EL (cell line): Measurements from ENCODE around the gene GALNT10.

Experiments
- DNase-seq: peaks from one replicate; pipeline ENCODE4 v3.0.0-alpha.2; 2016

GALNT10 gene

DNA sequence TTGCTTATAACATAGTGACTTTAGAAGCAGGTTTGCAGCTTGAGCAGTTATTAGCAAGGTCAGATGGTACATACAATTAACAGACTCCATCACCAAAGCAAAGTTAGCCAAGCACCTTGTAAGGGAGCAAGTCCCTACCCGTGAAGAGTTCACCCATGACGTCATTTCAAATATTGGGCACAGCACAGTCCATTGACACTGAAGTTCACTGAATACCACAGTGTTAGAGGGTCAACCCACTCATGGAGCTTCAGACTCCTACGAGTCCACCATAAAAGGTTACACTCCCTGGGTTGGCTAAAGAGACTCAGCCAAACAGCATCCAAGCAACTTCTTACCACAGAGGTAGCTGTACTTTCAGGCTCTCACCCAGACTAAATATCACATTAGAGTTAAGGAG, 77.5 kb downstream of the GALNT10 start:
- DNase-seq = no peak

DNA sequence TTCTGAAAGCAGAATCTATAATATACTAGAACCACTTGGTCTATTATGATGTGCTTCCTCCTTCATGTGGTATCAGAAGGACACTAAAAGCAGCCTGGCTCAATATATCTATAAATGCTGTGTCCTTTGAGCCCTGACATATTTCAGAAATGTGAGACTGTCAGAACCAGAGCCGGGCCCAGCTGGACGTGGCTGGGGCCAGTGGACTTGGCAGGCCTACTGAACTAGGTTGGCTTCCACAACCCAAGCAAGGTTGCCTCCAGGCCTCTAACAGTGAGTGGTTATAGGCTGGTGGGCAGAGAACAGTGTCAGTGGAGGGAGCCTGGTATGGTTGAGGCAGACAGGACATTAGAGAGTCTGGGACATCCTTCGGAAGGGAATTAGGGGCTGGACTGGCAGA, 78.9 kb downstream of the GALNT10 start:
- no peak for DNase-seq

DNA sequence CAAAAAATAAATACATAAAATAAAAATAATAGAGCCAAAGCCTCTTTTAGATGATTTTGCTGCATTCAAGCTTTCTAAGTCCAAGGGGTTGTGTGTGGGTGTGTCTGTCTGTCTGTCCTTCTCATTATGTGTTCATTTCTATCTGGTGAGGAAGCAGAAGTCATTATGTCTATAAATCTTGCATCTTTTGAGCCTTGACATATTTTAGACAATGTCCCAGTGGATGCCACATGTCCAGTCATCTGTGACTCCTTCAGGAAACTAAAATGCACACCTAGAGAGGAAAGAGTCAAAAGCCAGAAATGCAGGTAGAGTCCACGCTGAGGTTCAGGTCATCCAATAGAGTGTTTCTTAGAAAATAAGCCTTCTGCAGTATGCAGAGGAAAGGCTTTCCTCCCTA, 80.9 kb downstream of the GALNT10 start:
- DNase-seq = no peak

DNA sequence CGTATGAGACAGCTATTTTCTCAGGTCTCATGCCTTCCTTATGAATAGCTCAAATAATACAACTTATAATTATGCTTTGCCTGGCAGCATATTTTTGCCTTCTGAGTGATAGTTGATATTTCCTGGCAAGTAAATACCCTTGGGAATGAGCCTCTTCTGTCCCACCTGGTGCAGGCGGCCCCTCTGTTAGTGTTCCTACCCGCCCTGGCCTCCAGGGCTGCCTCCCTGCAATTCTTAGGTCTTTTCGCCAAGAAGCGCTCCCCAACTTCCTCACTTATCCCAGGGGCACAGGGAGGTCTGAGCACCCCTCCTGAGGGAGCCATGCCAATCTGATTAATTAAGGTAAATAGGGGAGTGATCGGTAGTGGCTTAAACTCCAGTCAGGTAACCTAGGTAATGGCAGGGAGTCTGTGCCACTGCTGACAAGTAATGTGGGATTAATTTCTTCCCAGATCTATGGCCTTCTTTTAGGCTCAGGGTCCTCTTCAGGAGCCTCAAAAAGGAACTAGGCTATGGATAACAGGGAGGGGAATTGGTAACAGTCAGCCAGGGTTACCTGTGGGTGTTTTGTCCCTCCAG, 81.5 kb downstream of the GALNT10 start:
- DNase-seq = no peak

DNA sequence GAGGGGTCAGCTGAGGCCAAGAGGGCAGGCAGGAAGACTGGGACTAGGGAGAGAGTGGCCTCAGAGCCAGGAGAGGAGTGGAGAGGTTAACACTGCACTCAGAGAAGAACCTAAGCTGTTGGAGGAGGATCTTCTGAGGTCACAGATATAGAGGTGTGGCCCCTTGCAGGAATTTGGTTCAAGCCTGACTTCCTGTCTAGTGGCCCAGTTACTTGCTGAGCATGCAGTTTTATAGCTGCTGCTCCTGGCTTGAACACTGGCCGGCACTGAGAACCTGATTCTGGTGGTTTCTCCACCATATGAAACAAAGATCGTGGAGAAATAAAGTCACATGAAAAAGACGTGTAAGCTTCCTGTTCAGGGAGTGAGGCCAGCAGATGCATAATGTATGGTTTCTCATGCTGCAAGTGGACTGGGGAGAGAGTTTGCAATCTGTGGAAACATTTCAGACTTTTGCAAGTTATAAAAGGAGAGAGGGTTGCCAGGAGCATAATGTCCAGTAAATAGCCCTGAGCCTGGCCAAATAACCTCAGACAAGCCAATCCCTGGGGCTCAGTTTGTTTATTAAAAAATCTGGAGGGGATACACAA, 82.6 kb downstream of the GALNT10 start:
- DNase-seq = peak; percentile 46

DNA sequence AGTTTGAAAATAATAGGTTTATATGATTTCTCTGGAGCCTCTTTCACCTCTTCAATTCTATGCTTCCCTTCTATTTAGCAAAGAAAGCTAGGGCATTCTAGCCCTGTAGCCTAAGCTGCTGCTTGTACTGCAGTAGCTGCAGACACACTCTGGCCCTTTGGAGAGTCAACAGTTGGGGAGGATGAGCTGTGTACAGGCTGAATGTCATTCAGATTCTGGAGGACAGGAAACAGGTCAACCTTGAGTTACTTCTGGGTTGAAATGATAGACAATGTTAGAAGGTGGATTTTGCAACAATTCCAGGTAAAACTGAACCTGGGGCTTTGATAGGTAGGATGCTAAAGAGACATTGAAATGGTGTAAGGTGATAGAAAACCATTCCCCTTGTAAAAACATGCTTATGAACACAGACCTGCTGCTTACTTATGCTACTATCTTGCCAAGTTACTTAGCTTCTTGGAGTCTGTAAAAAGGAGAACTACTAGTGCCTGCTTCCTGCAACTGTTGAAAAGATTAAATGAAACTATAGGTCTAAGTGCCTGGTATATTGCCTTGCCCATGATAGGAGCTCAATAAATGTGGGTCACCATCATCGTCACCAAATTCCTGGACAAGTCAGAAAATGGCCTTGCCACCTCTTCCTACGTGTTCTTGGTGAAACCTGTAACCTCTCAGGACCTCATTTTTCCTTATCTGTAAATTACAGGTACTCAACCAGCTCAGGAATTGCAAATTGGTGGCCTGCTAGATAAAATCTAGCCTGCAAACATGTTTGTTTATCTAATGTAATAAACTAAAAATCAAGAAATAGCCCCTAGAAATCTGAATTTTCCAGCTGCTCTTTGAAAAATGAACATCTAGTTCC, 83.7 kb downstream of the GALNT10 start:
- DNase-seq = no peak

DNA sequence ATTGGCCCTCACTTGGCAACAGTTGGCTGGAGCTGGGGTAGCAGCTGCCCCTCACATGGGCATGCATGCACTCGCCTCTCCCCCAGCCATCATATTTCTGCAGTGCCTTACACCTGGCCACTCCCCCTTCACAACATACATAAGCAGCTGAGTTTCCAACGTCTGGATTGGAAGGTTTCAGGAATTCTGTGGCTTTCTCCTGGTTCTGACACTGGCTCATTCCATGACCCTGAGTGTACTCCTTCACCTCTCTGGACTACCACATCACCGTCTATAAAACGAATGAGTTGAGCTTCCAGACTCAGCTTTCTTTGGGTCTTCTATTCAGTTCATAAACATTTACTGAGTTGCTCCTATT, 84.3 kb downstream of the GALNT10 start:
- DNase-seq = peak; percentile 53

DNA sequence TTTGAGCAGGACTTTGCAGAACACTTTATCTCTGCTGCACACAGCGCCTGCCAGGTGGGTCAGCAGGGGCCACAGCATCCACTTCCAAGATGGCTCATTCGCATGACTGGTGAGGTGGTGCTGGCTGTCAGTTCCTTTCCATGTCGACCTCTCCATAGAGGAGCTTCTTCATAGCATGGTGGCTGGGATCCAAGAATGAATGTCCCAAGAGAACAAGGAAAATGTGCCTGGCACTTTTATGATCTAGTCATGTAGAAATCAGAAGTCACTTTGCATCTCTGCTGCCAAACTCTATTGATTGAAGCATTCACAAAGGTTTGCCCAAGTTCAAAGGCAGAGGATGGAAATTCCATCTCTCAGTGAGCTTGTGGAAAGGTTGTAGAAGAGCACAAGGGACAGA, 85.0 kb downstream of the GALNT10 start:
- no peak for DNase-seq

DNA sequence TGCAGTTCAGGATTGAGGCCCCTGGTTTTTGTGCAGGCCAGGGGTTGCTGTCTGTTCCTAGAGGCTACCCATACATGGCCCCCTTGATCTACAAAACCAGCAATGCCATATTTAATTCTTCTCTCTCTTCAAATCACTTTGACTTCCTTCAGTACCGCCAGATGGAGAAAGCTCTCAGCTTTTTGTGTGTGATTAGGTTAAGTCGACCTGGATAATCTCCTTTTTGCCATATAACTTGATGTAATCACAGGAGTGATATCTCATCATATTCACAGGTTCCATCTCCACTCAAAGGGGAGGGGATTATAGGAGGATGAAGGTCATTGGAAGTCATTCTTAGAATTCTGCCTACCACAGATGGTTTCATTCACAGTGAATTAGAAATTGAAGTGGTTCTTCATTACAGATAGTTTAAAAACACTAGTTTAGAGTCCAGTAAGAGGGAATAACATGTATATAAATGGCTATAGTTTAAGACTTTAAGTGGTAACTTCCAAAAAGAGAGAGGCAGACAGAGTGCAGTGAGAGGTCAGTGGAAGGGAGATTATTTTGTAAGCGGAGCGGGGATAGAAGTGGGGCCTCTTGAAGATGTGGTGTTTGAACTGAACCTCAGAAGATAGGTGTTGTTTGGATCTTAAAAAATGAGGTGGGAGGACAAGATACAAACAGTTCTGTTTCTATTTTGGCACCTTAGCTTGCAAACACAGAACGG, 85.9 kb downstream of the GALNT10 start:
- DNase-seq = no peak

DNA sequence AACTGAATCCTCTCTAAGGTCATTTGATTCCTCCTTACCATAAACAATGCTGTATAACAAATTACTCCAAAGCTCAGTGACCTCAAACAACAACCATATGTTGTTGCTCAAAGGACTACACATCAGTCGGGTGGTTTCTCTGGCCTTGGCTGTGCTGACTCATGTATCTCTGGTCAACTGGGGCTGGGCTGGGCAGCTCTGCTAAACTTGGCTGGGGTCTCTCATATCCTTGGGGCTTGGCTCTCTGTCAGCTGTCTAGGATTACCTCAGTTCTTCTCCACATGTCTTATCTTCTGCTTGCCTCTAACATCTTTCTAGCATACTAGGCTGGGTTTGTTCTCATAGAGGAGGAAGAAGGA, 86.4 kb downstream of the GALNT10 start:
- peak; percentile 93 for DNase-seq

DNA sequence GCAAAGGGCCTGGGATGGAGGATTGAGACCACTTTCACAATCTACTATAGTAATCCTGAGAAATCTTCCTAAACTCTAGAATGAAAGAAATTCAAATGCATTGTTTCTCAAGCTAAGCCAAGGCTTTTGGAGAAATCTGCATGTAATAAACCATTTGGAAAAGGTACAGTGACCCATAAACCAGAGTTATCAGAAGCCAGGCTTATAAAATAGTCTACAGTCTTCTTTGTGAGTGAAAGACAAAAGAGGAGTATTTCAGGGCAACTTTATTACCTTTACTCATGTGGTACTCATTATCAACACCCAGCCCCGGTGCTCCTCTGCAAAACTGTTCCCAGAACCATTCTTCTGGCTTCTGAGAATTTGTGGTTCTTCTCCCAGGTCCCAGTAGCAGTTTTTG, 87.0 kb downstream of the GALNT10 start:
- no peak for DNase-seq

DNA sequence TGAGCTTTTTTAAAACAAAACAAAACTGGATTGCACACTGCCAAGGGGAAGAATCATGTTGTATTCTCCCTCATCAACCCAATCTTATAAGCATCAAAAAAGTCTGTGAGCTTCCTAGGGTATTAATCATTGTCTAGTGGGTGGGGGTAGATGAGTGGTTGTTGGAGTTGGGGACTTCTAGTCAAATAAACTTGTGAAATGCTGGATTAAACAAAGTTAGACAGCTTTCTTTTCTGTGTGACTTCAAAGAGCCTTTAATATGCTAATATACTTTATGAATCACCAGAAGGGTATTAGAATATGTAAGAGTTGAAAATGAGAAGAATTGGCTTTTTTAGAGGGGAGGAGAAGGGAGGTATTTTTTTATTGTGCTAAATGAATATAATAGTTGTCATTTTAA, 87.7 kb downstream of the GALNT10 start:
- DNase-seq = peak; percentile 45

DNA sequence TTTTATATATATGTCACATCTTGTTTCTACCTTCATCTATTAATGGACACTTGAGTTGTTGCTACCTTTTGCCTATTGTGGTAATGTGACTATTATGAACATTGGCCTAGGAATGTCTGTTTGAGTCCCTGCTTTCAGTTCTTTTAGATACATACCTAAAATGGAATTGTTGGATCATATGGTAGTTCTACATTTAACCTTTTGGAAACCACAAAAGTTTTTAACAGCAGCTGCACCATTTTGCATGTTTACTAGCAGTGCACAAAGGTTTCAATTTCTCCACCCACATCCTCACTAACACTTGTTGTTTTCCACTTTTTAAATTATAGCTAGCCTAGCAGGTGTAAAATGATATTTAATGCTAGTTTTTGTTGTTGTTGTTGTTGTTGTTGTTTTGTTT, 88.4 kb downstream of the GALNT10 start:
- peak; percentile 18 for DNase-seq

DNA sequence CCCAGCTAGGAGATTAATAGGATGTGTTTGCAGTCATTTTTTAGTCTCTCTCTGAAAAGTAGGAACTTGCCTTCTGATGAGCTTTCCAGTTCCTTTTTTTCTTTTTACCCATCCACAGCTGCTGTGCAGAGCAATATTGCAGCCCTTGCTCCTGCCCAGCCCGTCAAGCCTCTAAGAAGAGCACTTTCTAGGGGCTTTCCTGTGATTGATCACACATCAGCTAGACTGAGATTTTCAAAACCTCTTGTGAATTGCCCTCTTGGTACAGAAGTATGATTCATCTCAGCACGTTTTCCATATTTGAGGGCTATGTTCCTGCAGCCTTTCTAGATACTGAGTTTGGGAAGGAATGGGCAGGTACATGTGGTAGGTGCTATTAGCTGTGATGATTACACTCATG, 93.9 kb downstream of the GALNT10 start:
- DNase-seq = no peak

DNA sequence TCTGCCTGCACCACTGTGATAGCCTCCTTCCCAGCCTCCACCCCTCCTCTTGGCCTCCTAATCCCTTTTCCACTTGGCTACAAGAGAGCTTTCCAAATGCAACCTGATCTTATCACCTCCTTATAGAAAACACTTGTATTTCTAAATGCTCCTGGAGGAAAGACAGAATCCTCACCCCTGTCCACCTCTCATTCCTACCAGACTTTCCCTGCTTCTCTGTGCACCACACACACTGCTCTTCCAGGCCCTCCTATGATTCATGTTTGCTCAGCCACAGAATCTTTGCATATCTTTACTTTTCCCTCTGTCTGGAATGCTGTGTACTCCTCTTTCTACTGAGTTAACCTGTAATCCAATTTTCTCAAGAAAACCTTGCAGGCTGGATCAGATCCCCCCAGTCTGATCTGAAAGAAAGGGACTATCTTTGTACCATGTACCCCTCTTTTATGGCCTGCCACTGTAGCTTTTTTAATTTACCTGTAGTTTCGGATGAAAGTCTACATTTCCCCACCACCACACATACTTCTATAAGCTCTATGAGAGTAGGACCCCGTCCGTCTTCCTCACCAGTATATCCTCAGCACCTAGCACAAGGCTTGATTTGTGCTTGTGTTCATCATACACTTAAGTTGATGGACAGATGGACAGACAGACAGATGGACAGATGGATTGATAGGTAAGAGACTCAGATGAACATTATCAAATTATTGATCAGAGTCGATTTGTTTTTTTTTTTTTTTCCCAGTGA, 95.3 kb downstream of the GALNT10 start:
- peak; percentile 76 for DNase-seq

DNA sequence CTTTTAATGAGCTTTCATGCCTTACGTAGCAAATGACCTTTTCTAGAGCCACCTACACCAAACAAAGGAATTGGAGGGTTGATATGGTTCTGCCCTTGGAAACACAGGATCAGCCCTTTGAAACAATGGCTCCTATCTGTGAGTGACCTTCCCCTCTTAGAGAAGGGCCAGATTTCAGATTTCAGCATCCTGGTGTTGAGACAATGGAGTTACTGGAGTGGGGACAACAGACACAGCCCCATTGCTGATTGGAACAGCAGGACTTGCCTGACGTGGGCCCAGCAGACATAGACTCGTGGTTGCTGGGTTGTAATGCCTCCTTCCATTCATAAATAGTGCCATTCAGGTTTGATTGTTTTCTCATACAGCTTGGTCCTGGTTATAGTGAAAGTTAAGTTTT, 96.0 kb downstream of the GALNT10 start:
- DNase-seq = no peak

DNA sequence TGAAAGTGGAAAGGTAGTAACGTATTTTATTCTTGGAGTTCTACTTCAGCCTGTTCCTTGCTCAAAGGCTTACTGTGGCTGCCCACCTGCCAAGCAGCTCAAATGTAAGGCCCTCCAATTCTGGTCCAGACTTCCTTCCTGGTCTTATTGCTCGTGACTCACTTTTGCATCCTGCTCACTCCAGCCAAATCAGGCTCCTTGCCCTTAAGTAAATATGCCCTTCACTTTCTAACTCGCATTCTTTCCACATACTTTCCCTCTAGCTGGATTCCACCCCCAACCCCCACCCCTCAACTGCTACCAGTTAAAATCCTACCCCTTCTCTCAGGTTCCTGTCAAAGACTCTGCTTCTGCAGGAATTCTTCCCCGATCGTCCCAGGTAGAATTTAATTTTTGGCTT, 96.6 kb downstream of the GALNT10 start:
- DNase-seq = peak; percentile 92

DNA sequence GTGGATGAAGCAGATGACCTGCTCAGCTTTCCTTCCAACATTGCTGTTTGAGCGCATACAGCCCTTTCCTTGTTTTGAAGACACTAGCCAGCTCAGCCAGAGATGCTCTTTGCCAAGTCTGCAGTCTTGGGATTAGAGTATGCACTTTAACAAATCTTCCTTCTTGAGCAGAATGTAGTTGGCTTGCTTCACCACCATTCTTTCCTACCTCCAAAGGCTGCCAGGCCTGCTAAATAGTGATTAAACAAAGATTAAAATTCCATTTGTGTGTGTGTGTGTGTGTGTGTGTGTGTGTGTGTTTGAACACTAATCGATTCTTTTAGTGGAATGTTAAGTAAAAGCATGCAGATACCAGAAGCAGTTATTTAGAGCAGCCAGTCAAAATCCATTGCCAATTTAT, 97.6 kb downstream of the GALNT10 start:
- no peak for DNase-seq

DNA sequence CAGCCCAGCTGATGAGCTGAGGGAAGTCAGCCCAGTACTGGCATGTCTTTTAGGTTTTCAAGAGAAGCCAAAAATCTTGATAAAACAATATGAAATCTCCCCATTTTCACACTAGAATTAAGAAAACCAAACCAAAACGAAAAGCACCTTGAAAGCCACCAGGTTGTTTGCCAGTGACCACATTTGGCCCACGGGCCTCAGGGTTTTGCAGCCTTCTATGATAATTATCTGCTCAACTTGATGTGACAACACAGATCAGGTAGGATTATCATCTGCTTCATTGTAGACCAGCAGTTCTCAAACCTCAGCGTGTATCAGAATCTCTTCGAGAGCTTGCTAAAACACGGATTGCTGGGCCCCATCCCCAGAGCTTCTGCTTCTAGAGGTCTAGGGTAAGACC, 101.4 kb downstream of the GALNT10 start:
- DNase-seq = no peak

DNA sequence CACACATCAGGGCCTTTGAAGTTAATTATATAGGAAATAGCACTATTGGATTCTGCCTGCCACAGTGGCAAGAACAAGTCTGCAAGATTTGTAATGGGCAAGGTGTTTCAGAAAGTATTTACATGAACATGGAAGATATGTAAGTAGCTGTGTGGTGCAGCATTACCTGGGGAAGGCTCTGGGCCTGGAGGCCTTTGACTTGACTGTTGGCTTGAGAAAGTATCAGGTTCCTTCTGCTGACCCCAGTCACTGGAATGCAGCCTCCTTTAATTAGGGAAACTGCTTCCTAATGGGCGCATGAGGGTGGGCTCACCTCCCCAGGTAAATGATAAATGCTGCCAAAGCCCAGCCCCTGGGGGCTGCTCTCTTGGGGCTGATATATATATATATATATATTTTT, 102.7 kb downstream of the GALNT10 start:
- DNase-seq = no peak

DNA sequence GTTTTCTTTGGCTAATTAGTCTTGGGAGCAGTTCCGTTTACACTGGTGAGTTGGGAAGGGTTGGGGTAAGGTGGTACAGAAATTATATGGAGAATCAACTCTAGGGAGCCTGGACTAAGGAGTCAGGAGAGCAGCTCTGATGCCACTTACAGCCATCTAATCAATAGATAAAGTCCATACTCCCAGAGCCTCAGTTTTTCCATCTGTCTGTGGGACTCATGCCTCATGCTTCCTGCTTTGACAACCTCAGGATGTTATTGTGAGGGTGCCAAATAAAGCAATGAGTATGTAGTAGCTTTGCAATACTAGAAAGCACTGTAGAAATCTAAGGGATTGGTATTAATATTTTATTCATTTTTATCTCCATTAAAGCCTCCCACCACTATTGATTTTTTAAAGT, 105.0 kb downstream of the GALNT10 start:
- DNase-seq = no peak

DNA sequence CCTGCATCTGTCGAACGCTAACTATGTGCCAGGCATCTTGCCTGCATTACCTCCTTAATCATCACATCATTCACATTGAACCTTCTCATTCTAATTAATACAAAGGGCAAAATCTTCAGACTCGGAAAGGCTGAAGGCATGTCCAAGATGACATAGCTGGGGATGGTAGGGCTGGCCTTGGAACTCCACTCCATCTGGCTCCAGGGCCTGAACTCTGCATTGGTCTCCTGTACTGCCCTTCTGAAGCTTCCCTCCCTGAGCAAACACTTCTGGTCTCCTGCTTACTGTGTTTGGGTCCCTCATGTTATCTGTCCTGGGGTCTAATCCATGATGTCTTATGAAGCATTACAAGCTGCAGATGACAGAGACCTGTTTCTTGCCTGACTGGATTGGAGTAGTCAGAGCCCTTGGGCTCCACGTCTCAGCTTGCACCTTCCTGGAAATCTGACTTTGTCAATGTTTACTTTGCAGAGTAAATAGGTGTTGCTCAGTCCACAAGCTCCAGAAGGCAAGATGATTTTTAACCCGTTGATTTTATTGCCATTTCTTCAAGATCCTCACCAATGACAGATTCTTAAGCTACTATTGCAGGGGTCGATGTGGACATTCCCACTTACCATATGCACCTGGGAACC, 106.1 kb downstream of the GALNT10 start:
- DNase-seq = no peak

DNA sequence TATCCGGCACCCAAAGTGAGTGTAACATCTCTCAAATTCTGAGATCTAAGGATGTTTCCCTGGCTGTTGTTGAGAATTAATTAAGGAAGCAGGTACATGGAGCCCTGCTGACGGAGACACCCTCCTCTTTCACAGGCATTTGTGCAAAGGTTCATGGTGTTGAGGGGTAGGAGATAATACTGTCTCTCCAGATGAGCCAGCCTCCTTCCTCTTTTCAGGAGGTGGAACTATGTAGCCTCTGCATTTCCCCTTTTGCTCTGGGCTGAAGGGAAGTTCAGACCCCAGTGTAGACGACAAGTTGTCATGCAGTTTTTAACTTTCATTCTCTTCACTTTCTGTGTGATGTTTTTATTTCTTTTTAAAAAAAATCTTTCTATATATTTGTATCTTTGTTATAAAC, 107.5 kb downstream of the GALNT10 start:
- DNase-seq = no peak
